ENCODE measurements around the gene MRPS18A.

Gene MRPS18A

DNA sequence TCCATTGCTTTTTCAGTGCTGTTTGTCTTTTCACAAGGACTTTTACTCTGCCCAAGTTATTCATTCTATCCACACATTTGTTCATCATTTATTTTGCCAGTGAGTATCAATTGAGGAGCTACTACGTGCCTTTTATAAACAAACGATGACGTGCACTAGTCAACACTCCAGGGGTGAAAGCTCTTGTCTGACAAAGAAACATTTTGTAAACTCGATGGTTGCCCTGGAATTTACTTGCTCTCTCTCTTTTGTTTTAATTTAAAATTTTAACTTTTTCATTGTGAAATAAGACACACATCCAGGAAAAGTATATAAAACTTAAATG, 8.3 kb upstream of the MRPS18A start:
- no peak overlapping the region for H3K9ac ChIP-seq (ENCODE audit: low read length)
- H3K27me3 ChIP-seq (ENCODE audit: insufficient read depth, low read length): no peaks in the 10 kb centered on the region; the same call in 1 of the 2 replicates
- no peaks in the 10 kb centered on the region for H3F3A ChIP-seq (ENCODE audit: insufficient read depth, low read length)
- no peaks in the 10 kb centered on the region for H3K79me2 ChIP-seq (ENCODE audit: insufficient read depth, low read length)
- no peaks in the 10 kb centered on the region for H4K20me1 ChIP-seq (ENCODE audit: insufficient read depth, low read length)
- no peaks in the 10 kb centered on the region for H3K36me3 ChIP-seq (ENCODE audit: insufficient read depth, low read length)
- H3K4me2 ChIP-seq (ENCODE audit: low read length): no peak overlapping the region
- no peak overlapping the region for H2AFZ ChIP-seq (ENCODE audit: low read length)
- TF ChIP-seq, protein P1, sequence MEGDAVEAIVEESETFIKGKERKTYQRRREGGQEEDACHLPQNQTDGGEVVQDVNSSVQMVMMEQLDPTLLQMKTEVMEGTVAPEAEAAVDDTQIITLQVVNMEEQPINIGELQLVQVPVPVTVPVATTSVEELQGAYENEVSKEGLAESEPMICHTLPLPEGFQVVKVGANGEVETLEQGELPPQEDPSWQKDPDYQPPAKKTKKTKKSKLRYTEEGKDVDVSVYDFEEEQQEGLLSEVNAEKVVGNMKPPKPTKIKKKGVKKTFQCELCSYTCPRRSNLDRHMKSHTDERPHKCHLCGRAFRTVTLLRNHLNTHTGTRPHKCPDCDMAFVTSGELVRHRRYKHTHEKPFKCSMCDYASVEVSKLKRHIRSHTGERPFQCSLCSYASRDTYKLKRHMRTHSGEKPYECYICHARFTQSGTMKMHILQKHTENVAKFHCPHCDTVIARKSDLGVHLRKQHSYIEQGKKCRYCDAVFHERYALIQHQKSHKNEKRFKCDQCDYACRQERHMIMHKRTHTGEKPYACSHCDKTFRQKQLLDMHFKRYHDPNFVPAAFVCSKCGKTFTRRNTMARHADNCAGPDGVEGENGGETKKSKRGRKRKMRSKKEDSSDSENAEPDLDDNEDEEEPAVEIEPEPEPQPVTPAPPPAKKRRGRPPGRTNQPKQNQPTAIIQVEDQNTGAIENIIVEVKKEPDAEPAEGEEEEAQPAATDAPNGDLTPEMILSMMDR (IDR thresholded peaks at IDR 0.05; ENCODE audit: low read length): no peak
- TF ChIP-seq EZH2 (IDR thresholded peaks at IDR 0.05; ENCODE audit: borderline replicate concordance, low read length): no peak
- no peaks in the 10 kb centered on the region for H3K4me1 ChIP-seq (ENCODE audit: insufficient read depth, low read length, severe bottlenecking)
- H3K9me2 ChIP-seq (ENCODE audit: low read depth, low read length): no peaks in the 10 kb centered on the region
- H3K4me3 ChIP-seq (ENCODE audit: low read depth, low read length, poor library complexity, severe bottlenecking): no peak overlapping the region
- no peak overlapping the region for H3K27ac ChIP-seq (ENCODE audit: low read depth, low read length, poor library complexity, severe bottlenecking)
- H3K9me3 ChIP-seq (ENCODE audit: low read length): no peaks in the 10 kb centered on the region

DNA sequence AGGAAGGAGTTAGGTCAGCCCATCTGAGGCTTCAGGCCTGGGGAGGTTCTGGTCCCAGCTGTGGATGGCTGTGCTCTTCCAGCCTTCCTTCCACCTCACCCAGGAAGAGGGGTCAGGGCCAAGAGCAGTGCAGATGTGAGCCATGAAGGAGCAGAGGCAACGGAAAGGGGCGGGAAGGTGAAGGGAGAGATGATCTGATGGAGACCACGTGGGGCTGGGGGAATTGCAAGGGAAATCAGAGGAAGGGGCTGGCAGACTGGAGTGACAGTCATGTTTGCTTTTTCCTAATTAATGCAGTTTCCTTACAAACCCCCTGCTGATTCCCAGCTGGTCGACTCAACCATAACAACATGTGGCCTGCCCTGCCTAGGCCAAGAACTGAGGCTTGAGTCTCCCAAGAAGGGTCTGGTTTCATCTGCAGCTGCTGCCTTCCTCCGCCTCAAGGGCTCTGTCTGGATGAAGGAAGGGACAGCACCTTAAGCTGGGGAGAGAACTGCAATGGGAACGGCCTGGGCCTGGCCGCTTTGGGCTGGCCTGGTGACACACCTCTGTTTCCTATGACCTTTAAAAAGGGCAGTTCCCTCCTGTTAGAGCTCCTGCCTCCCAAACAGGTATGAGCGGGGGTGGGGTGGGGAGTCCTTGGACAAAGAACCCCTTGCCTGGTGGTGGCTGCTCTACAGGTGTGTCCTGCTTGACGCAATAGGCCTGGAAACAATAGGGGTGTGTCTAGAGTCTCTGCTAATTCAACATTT, 7.8 kb upstream of the MRPS18A start:
- H3K9me2 ChIP-seq (ENCODE audit: low read depth, low read length): no peaks in the 10 kb centered on the region
- H3K9ac ChIP-seq (ENCODE audit: low read length): no peak overlapping the region
- no peaks in the 10 kb centered on the region for H3K36me3 ChIP-seq (ENCODE audit: insufficient read depth, low read length)
- H3K9me3 ChIP-seq (ENCODE audit: low read length): no peaks in the 10 kb centered on the region
- TF ChIP-seq, protein P1 (IDR thresholded peaks at IDR 0.05; ENCODE audit: low read length): no peak
- no peak for TF ChIP-seq EZH2 (IDR thresholded peaks at IDR 0.05; ENCODE audit: borderline replicate concordance, low read length)
- no peaks in the 10 kb centered on the region for H3F3A ChIP-seq (ENCODE audit: insufficient read depth, low read length)
- no peaks in the 10 kb centered on the region for H3K4me1 ChIP-seq (ENCODE audit: insufficient read depth, low read length, severe bottlenecking)
- H3K4me3 ChIP-seq (ENCODE audit: low read depth, low read length, poor library complexity, severe bottlenecking): no peak overlapping the region
- no peak overlapping the region for H2AFZ ChIP-seq (ENCODE audit: low read length)
- no peaks in the 10 kb centered on the region for H4K20me1 ChIP-seq (ENCODE audit: insufficient read depth, low read length)
- no peak overlapping the region for H3K27ac ChIP-seq (ENCODE audit: low read depth, low read length, poor library complexity, severe bottlenecking)
- no peaks in the 10 kb centered on the region; the same call in 1 of the 2 replicates for H3K27me3 ChIP-seq (ENCODE audit: insufficient read depth, low read length)
- H3K79me2 ChIP-seq (ENCODE audit: insufficient read depth, low read length): no peaks in the 10 kb centered on the region
- no peak overlapping the region for H3K4me2 ChIP-seq (ENCODE audit: low read length)

DNA sequence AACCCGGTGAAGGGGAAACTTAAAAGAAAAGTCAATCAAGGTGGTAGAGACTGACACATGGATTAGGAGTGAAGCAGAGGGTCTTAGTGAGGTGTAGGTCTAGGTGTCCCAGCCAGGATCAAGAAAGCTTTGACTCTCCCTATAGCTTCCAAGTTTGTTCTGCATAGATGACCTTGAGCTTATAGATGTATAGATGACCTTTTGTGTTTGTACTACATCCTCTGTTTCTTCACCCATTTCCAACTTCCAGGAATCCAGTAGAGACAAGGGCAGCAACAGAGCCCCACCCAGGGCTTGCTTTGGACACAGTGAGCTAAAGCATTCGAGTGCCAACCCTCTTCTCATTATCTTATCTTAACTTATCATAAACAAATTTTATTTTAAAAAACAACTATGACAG, 1.8 kb upstream of the MRPS18A start:
- no peak overlapping the region for H3K4me2 ChIP-seq (ENCODE audit: low read length)
- no peak overlapping the region for H3K4me3 ChIP-seq (ENCODE audit: low read depth, low read length, poor library complexity, severe bottlenecking)
- H3K79me2 ChIP-seq (ENCODE audit: insufficient read depth, low read length): peaks cover 30% of the 10 kb centered on the region
- no peaks in the 10 kb centered on the region for H3K27me3 ChIP-seq (ENCODE audit: insufficient read depth, low read length)
- H3K4me1 ChIP-seq (ENCODE audit: insufficient read depth, low read length, severe bottlenecking): peaks cover 32% of the 10 kb centered on the region
- no peak overlapping the region for H3K9ac ChIP-seq (ENCODE audit: low read length)
- H4K20me1 ChIP-seq (ENCODE audit: insufficient read depth, low read length): no peaks in the 10 kb centered on the region
- no peaks in the 10 kb centered on the region for H3K9me3 ChIP-seq (ENCODE audit: low read length)
- H3K36me3 ChIP-seq (ENCODE audit: insufficient read depth, low read length): no peaks in the 10 kb centered on the region
- no peak overlapping the region for H2AFZ ChIP-seq (ENCODE audit: low read length)
- H3K27ac ChIP-seq (ENCODE audit: low read depth, low read length, poor library complexity, severe bottlenecking): no peak overlapping the region
- no peaks in the 10 kb centered on the region for H3K9me2 ChIP-seq (ENCODE audit: low read depth, low read length)
- no peak for TF ChIP-seq EZH2 (IDR thresholded peaks at IDR 0.05; ENCODE audit: borderline replicate concordance, low read length)
- TF ChIP-seq, protein P1 (IDR thresholded peaks at IDR 0.05; ENCODE audit: low read length): no peak
- H3F3A ChIP-seq (ENCODE audit: insufficient read depth, low read length): no peaks in the 10 kb centered on the region
